DND-41 (cell line): ENCODE results near the gene GHRL.

Experiments used
- EZH2 ChIP-seq: IDR thresholded peaks from 3 replicates; pipeline ENCODE4 v1.6.1; 2012; ENCODE audit warnings: borderline replicate concordance, low read depth, mild to moderate bottlenecking, moderate library complexity, low read length, inconsistent platforms; ENCODE audit not compliant: severe bottlenecking
- TF ChIP-seq, protein P1 (sequence below): IDR thresholded peaks from 2 replicates; pipeline ENCODE4 v1.5.1; 2012; ENCODE audit warnings: borderline replicate concordance, low read length, moderate library complexity, mild to moderate bottlenecking; ENCODE audit not compliant: poor library complexity, severe bottlenecking; ENCODE audit errors: extremely low read depth

DNA sequence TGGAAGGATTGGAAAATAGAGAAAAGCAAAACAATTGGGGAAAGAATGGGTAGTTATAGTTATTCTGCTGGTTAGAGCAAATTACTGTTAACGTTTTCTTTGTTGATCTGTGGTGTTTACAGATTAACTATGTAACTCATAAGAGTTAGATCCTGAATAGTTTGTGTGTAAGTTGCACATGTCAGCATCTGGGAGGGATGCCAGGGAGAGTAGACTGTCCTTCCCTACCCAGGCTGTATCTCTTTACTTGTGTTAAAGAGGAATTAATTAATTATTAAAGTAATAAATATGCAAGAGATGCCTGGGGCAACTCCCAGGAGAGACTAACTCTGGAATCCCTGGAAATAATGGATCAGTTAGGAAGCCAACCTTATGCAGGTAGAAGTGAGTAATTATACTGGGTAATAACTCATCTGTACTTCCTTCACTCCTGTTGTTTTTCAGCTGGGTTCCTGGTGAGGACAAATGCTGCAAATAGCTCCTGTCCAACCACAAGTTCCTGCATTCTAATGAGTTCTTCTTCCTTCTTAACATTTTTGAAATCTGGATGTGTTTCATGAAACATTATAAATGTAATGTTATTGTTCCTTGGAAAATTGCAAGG, 18.9 kb downstream of the GHRL start:
- TF ChIP-seq, protein P1, sequence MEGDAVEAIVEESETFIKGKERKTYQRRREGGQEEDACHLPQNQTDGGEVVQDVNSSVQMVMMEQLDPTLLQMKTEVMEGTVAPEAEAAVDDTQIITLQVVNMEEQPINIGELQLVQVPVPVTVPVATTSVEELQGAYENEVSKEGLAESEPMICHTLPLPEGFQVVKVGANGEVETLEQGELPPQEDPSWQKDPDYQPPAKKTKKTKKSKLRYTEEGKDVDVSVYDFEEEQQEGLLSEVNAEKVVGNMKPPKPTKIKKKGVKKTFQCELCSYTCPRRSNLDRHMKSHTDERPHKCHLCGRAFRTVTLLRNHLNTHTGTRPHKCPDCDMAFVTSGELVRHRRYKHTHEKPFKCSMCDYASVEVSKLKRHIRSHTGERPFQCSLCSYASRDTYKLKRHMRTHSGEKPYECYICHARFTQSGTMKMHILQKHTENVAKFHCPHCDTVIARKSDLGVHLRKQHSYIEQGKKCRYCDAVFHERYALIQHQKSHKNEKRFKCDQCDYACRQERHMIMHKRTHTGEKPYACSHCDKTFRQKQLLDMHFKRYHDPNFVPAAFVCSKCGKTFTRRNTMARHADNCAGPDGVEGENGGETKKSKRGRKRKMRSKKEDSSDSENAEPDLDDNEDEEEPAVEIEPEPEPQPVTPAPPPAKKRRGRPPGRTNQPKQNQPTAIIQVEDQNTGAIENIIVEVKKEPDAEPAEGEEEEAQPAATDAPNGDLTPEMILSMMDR = no peak
- no peak for TF ChIP-seq EZH2
